ENCODE data around the gene MTHFD1.

Gene MTHFD1

GRCh38 chr14:64501411-64502171 lies 113.4 kb downstream of the MTHFD1 start:
- no peak for DNase-seq

GRCh38 chr14:64502456-64502855 lies 114.3 kb downstream of the MTHFD1 start:
- no peak for DNase-seq

- no peak for DNase-seq
Observed at GRCh38 chr14:64502887-64503433, 114.8 kb downstream of the MTHFD1 start.

- peak; percentile 51 for DNase-seq
Observed at GRCh38 chr14:64503434-64504309, 115.5 kb downstream of the MTHFD1 start, which contains the start of gene ZBTB25. TSS of gene ZBTB25 (minus strand) at chr14:64503838. CDS start at chr14:64490533, 13,305 bp downstream.

GRCh38 chr14:64504310-64504896 lies 116.2 kb downstream of the MTHFD1 start, which contains the start of gene ZBTB1:
TSS of gene ZBTB1 (plus strand) at chr14:64504770. CDS start at chr14:64521505, 16,735 bp downstream.
- peak; percentile 40 for DNase-seq

GRCh38 chr14:64504897-64505794 lies 117.0 kb downstream of the MTHFD1 start:
- no peak for DNase-seq

- DNase-seq: no peak
Observed at GRCh38 chr14:64506721-64507120, 118.6 kb downstream of the MTHFD1 start.

- no peak for DNase-seq
Observed at GRCh38 chr14:64507376-64508156, 119.4 kb downstream of the MTHFD1 start.

- no peak for DNase-seq
Observed at GRCh38 chr14:64508215-64508776, 120.1 kb downstream of the MTHFD1 start.

- no peak for DNase-seq
Observed at GRCh38 chr14:64509036-64509435, 120.9 kb downstream of the MTHFD1 start.
